BLaER1 treated with 17β-estradiol and CSF1 and Interleukin-3, amounts not matched to agents 10 nM and 100 nM (cell line): Measurements from ENCODE around the gene SPAG7.

Experiments
- H3K27ac ChIP-seq, 11 experiments: shearing (Covaris generic); formaldehyde crosslinking; 2 replicates each; pipeline ENCODE4 v1.8.1; 2022
- H3K27me3 ChIP-seq, 11 experiments: shearing (Covaris generic); formaldehyde crosslinking; 2 replicates each; pipeline ENCODE4 v1.8.1; 2022
- H3K36me3 ChIP-seq, 11 experiments: shearing (Covaris generic); formaldehyde crosslinking; 2 replicates each; pipeline ENCODE4 v1.8.1; 2022
- H3K4me1 ChIP-seq, 10 experiments: shearing (Covaris generic); formaldehyde crosslinking; 2 replicates each; pipeline ENCODE4 v1.8.1; 2022
- H3K4me2 ChIP-seq, 11 experiments: shearing (Covaris generic); formaldehyde crosslinking; 2 replicates each; pipeline ENCODE4 v1.8.1; 2022
- H3K4me3 ChIP-seq, 10 experiments: shearing (Covaris generic); formaldehyde crosslinking; 2 replicates each; pipeline ENCODE4 v1.8.1; 2022
- H3K9ac ChIP-seq, 11 experiments: shearing (Covaris generic); formaldehyde crosslinking; 2 replicates each; pipeline ENCODE4 v1.8.1; 2022
- H3K9me3 ChIP-seq, 11 experiments: shearing (Covaris generic); formaldehyde crosslinking; replicated peaks in 1 of 11; 2 replicates each; pipeline ENCODE4 v1.8.1; 2022
- H4K20me1 ChIP-seq, 11 experiments: shearing (Covaris generic); formaldehyde crosslinking; 2 replicates each; pipeline ENCODE4 v1.8.1; 2022
- Cebpa-rat ChIP-seq, 11 experiments: shearing (Covaris generic); IDR thresholded peaks; 2 replicates each; pipeline ENCODE4 v1.8.1; 2022

Gene SPAG7

GRCh38 chr17:4998732-4999429 lies 31.3 kb upstream of the SPAG7 start:
- Histone ChIP-seq H3K36me3 (peaks cover 24 to 43% (median 33%) of the 10 kb centered on the region in 11 experiments), H3K4me2 (peak overlapping the region; percentile 97 to 100 (median 99)), H3K4me1 (peaks cover 30 to 39% (median 33%) of the 10 kb centered on the region in 10 experiments), H3K27ac (peak overlapping the region; percentile 81 to 94 (median 86); a peak in 21 of 22 replicates), H3K4me3 (peak overlapping the region; percentile 83 to 99 (median 90)), H3K9me3 (no peaks in the 10 kb centered on the region), H3K9ac (peak overlapping the region; percentile 79 to 92 (median 89)), H3K27me3 (peaks cover 0 to 3% (median 0%) of the 10 kb centered on the region in 11 experiments; a peak in 2 of 22 replicates), H4K20me1 (peaks cover 9 to 52% (median 23%) of the 10 kb centered on the region in 11 experiments; a peak in 15 of 22 replicates)
- TF ChIP-seq Cebpa-rat (IDR thresholded peaks at IDR 0.05) = no peak

GRCh38 chr17:4998027-4998731 lies 30.6 kb upstream of the SPAG7 start:
- Histone ChIP-seq H3K27ac (peak overlapping the region; percentile 81 to 94 (median 86)), H3K4me3 (peak overlapping the region; percentile 83 to 99 (median 90))

GRCh38 chr17:4997302-4998026 lies 29.8 kb upstream of the SPAG7 start, which contains the start of the genes INCA1 and KIF1C:
TSS of gene INCA1 (minus strand) at chr17:4997522. CDS start at chr17:4994437, 3,085 bp downstream.
TSS of gene KIF1C (plus strand) at chr17:4997950. CDS start at chr17:5000247, 2,297 bp downstream.
- H3K9ac ChIP-seq = peak within 1 kb of the TSS; percentile 79 to 92 (median 89)
- peaks cover 9 to 41% (median 23%) of the 10 kb centered on the region in 11 experiments; a peak in 15 of 22 replicates for H4K20me1 ChIP-seq
- peak within 1 kb of the TSS; percentile 83 to 99 (median 90) for H3K4me3 ChIP-seq
- TF ChIP-seq Cebpa-rat (IDR thresholded peaks at IDR 0.05) = no peak
- peak within 1 kb of the TSS; percentile 97 to 100 (median 99) for H3K4me2 ChIP-seq
- H3K4me1 ChIP-seq = peaks cover 30 to 40% (median 33%) of the 10 kb centered on the region in 10 experiments
- H3K27me3 ChIP-seq = peaks cover 0 to 3% (median 0%) of the 10 kb centered on the region in 11 experiments; a peak in 2 of 22 replicates
- H3K36me3 ChIP-seq = peaks cover 10 to 29% (median 19%) of the 10 kb centered on the region in 11 experiments; a peak in 21 of 22 replicates
- no peaks in the 10 kb centered on the region for H3K9me3 ChIP-seq
- peak within 1 kb of the TSS; percentile 81 to 94 (median 86) for H3K27ac ChIP-seq

More at GRCh38 chr17:4998027-4998731, 30.6 kb upstream of the SPAG7 start:
- H4K20me1 ChIP-seq = peaks cover 9 to 45% (median 23%) of the 10 kb centered on the region in 11 experiments; a peak in 15 of 22 replicates
- peak overlapping the region; percentile 97 to 100 (median 99) for H3K4me2 ChIP-seq
- H3K27me3 ChIP-seq = peaks cover 0 to 3% (median 0%) of the 10 kb centered on the region in 11 experiments; a peak in 2 of 22 replicates
- no peak for TF ChIP-seq Cebpa-rat (IDR thresholded peaks at IDR 0.05)
- peaks cover 30 to 40% (median 33%) of the 10 kb centered on the region in 10 experiments for H3K4me1 ChIP-seq
- peaks cover 17 to 36% (median 26%) of the 10 kb centered on the region in 11 experiments for H3K36me3 ChIP-seq
- H3K9ac ChIP-seq = peak overlapping the region; percentile 79 to 92 (median 89)
- H3K9me3 ChIP-seq = no peaks in the 10 kb centered on the region

GRCh38 chr17:4994081-4994595 lies 26.5 kb upstream of the SPAG7 start:
- Histone ChIP-seq H3K27ac (no peak overlapping the region), H3K36me3 (peaks cover 0 to 5% (median 0%) of the 10 kb centered on the region in 11 experiments; a peak in 2 of 22 replicates), H3K4me2 (no peak overlapping the region), H3K4me1 (peaks cover 23 to 35% (median 28%) of the 10 kb centered on the region in 10 experiments), H3K27me3 (peaks cover 0 to 3% (median 0%) of the 10 kb centered on the region in 11 experiments; a peak in 2 of 22 replicates), H3K9me3 (no peaks in the 10 kb centered on the region), H3K9ac (no peak overlapping the region), H3K4me3 (no peak overlapping the region), H4K20me1 (peaks cover 0 to 9% (median 7%) of the 10 kb centered on the region in 11 experiments; a peak in 7 of 22 replicates)
- no peak for TF ChIP-seq Cebpa-rat (IDR thresholded peaks at IDR 0.05)

GRCh38 chr17:4987767-4988567 lies 20.4 kb upstream of the SPAG7 start:
- H3K4me2 ChIP-seq = peak overlapping the region; percentile 91 to 99 (median 95)
- H3K9me3 ChIP-seq = no peaks in the 10 kb centered on the region
- peak overlapping the region; percentile 81 to 92 (median 87) for H3K9ac ChIP-seq
- no peaks in the 10 kb centered on the region for H3K27me3 ChIP-seq
- peaks cover 35 to 59% (median 47%) of the 10 kb centered on the region in 10 experiments for H3K4me1 ChIP-seq
- H3K27ac ChIP-seq = peak overlapping the region; percentile 83 to 91 (median 87)
- peaks cover 0 to 6% (median 0%) of the 10 kb centered on the region in 11 experiments; a peak in 3 of 22 replicates for H4K20me1 ChIP-seq
- H3K36me3 ChIP-seq = peaks cover 0 to 26% (median 1%) of the 10 kb centered on the region in 11 experiments; a peak in 10 of 22 replicates
- TF ChIP-seq Cebpa-rat (IDR thresholded peaks at IDR 0.05) = no peak
- H3K4me3 ChIP-seq = peak overlapping the region; percentile 71 to 92 (median 84)

GRCh38 chr17:4986951-4987766 lies 19.5 kb upstream of the SPAG7 start, which contains the start of gene CAMTA2:
TSS of gene CAMTA2 (minus strand) at chr17:4987675. CDS start at chr17:4986222, 1,453 bp downstream.
- H3K4me2 ChIP-seq = peak within 1 kb of the TSS; percentile 91 to 99 (median 95)
- TF ChIP-seq Cebpa-rat (IDR thresholded peaks at IDR 0.05) = no peak
- no peaks in the 10 kb centered on the region for H3K27me3 ChIP-seq
- H3K9me3 ChIP-seq = no peaks in the 10 kb centered on the region
- H3K4me3 ChIP-seq = peak within 1 kb of the TSS; percentile 71 to 92 (median 84)
- peak within 1 kb of the TSS; percentile 81 to 92 (median 87) for H3K9ac ChIP-seq
- H4K20me1 ChIP-seq = peaks cover 0 to 6% (median 0%) of the 10 kb centered on the region in 11 experiments; a peak in 3 of 22 replicates
- H3K36me3 ChIP-seq = peaks cover 5 to 34% (median 9%) of the 10 kb centered on the region in 11 experiments; a peak in 17 of 22 replicates
- peak within 1 kb of the TSS; percentile 83 to 91 (median 87) for H3K27ac ChIP-seq
- H3K4me1 ChIP-seq = peaks cover 35 to 68% (median 51%) of the 10 kb centered on the region in 10 experiments
